Activated T-cell treated with anti-CD3 and anti-CD28 coated beads, Interleukin-2, amount 50 U/mL, for 4 hours (primary cell): Measurements from ENCODE around the gene DPYSL4. TPM values are rescaled to one million over a fixed set of nuclear protein-coding genes. Genes with fewer than 3 reads are reported as not detected.
A peak's percentile ranks its signal among the peaks of the same experiment; 100 is the strongest.

ENCODE experiments used
- ATAC-seq, 2 donors: fragments of 200-7000 bp; cut with Tn5 transposase; one replicate each; pipeline ENCODE4 v1.10.0; 2021
- DNase-seq: peaks from one replicate; pipeline ENCODE4 v3.0.0-alpha.2; 2020
- H3K27me3 Mint-ChIP-seq: one replicate; pipeline ENCODE4 v1.8.0; 2021; ENCODE audit warnings: low read depth, mixed read lengths
- H3K36me3 Mint-ChIP-seq: one replicate; pipeline ENCODE4 v1.8.0; 2022; ENCODE audit warnings: mixed read lengths; ENCODE audit not compliant: insufficient read depth
- H3K4me1 Mint-ChIP-seq: one replicate; pipeline ENCODE4 v1.8.0; 2021; ENCODE audit warnings: low read depth, mixed read lengths
- H3K4me3 Mint-ChIP-seq: one replicate; pipeline ENCODE4 v1.8.0; 2021; ENCODE audit warnings: mild to moderate bottlenecking, moderate library complexity, mixed read lengths
- H3K9me3 Mint-ChIP-seq: one replicate; pipeline ENCODE4 v1.8.0; 2021; ENCODE audit warnings: mixed read lengths
- total RNA-seq, 3 donors: library from RNA; stranded (reverse); gene quantifications; one replicate each; pipeline ENCODE4 v1.2.1, GENCODE V29; 2021

Gene DPYSL4
- total RNA-seq, 3 donors from 2014 or later: 1.6 to 6.3 (median 3.4) TPM

- H3K36me3 Mint-ChIP-seq: peaks cover 2% of the 10 kb centered on the region
- no peak for ATAC-seq
- no peaks in the 10 kb centered on the region for H3K9me3 Mint-ChIP-seq
- H3K27me3 Mint-ChIP-seq: no peaks in the 10 kb centered on the region
- H3K4me1 Mint-ChIP-seq: no peaks in the 10 kb centered on the region
- H3K4me3 Mint-ChIP-seq: no peak overlapping the region
- no peak for DNase-seq
Observed at GRCh38 chr10:132242103-132242840, 55.5 kb downstream of the DPYSL4 start.

- Mint-ChIP-seq H3K9me3 (no peaks in the 10 kb centered on the region), H3K27me3 (no peaks in the 10 kb centered on the region), H3K36me3 (peaks cover 2% of the 10 kb centered on the region), H3K4me3 (no peak overlapping the region), H3K4me1 (no peaks in the 10 kb centered on the region)
- no peak for DNase-seq
- no peak for ATAC-seq
Observed at GRCh38 chr10:132243141-132243540, 56.4 kb downstream of the DPYSL4 start.

GRCh38 chr10:132243626-132244025 lies 56.9 kb downstream of the DPYSL4 start:
- DNase-seq (no peak), ATAC-seq (no peak)
- H3K9me3 Mint-ChIP-seq: no peaks in the 10 kb centered on the region
- H3K27me3 Mint-ChIP-seq: no peaks in the 10 kb centered on the region
- H3K4me1 Mint-ChIP-seq: no peaks in the 10 kb centered on the region
- H3K4me3 Mint-ChIP-seq: no peak overlapping the region
- H3K36me3 Mint-ChIP-seq: peaks cover 2% of the 10 kb centered on the region

GRCh38 chr10:132245056-132245455 lies 58.3 kb downstream of the DPYSL4 start:
- ATAC-seq: no peak
- Mint-ChIP-seq H3K4me3 (no peak overlapping the region), H3K4me1 (no peaks in the 10 kb centered on the region), H3K9me3 (no peaks in the 10 kb centered on the region), H3K27me3 (no peaks in the 10 kb centered on the region), H3K36me3 (peaks cover 2% of the 10 kb centered on the region)
- no peak for DNase-seq

- Mint-ChIP-seq H3K36me3 (peaks cover 1% of the 10 kb centered on the region), H3K9me3 (no peaks in the 10 kb centered on the region), H3K4me1 (no peaks in the 10 kb centered on the region), H3K4me3 (no peak overlapping the region), H3K27me3 (no peaks in the 10 kb centered on the region)
- ATAC-seq (no peak), DNase-seq (no peak)
Observed at GRCh38 chr10:132246296-132246695, 59.5 kb downstream of the DPYSL4 start.

- Mint-ChIP-seq H3K27me3 (no peaks in the 10 kb centered on the region), H3K4me1 (no peaks in the 10 kb centered on the region), H3K4me3 (no peak overlapping the region), H3K36me3 (no peaks in the 10 kb centered on the region), H3K9me3 (no peaks in the 10 kb centered on the region)
- ATAC-seq (no peak), DNase-seq (no peak)
Observed at GRCh38 chr10:132247943-132248342, 61.2 kb downstream of the DPYSL4 start.

GRCh38 chr10:132248455-132249225 lies 61.9 kb downstream of the DPYSL4 start:
- Mint-ChIP-seq H3K36me3 (no peaks in the 10 kb centered on the region), H3K9me3 (no peaks in the 10 kb centered on the region), H3K4me3 (no peak overlapping the region), H3K4me1 (no peaks in the 10 kb centered on the region), H3K27me3 (no peaks in the 10 kb centered on the region)
- ATAC-seq: peak; percentile 56 to 75
- peak; percentile 31 for DNase-seq

GRCh38 chr10:132249226-132249724 lies 62.5 kb downstream of the DPYSL4 start:
- Mint-ChIP-seq H3K4me1 (no peaks in the 10 kb centered on the region), H3K4me3 (no peak overlapping the region), H3K27me3 (no peaks in the 10 kb centered on the region)

GRCh38 chr10:132249824-132250375 lies 63.2 kb downstream of the DPYSL4 start:
- H3K4me1 Mint-ChIP-seq: peaks cover under 1% of the 10 kb centered on the region
- ATAC-seq: no peak
- H3K9me3 Mint-ChIP-seq: no peaks in the 10 kb centered on the region
- no peaks in the 10 kb centered on the region for H3K27me3 Mint-ChIP-seq
- no peaks in the 10 kb centered on the region for H3K36me3 Mint-ChIP-seq
- H3K4me3 Mint-ChIP-seq: no peak overlapping the region
- no peak for DNase-seq

More at GRCh38 chr10:132249226-132249724, 62.5 kb downstream of the DPYSL4 start:
- Mint-ChIP-seq H3K36me3 (no peaks in the 10 kb centered on the region), H3K9me3 (no peaks in the 10 kb centered on the region)
- DNase-seq (no peak), ATAC-seq (no peak)

- Mint-ChIP-seq H3K4me3 (no peak overlapping the region), H3K9me3 (no peaks in the 10 kb centered on the region), H3K4me1 (peaks cover 2% of the 10 kb centered on the region), H3K27me3 (no peaks in the 10 kb centered on the region), H3K36me3 (no peaks in the 10 kb centered on the region)
- DNase-seq (no peak), ATAC-seq (no peak)
Observed at GRCh38 chr10:132250481-132251475, 64.0 kb downstream of the DPYSL4 start.

GRCh38 chr10:132251928-132252327 lies 65.2 kb downstream of the DPYSL4 start:
- H3K4me1 Mint-ChIP-seq: peaks cover 2% of the 10 kb centered on the region
- DNase-seq: no peak
- no peak overlapping the region for H3K4me3 Mint-ChIP-seq
- no peaks in the 10 kb centered on the region for H3K9me3 Mint-ChIP-seq
- no peaks in the 10 kb centered on the region for H3K36me3 Mint-ChIP-seq
- no peaks in the 10 kb centered on the region for H3K27me3 Mint-ChIP-seq
- no peak for ATAC-seq

GRCh38 chr10:132252412-132252811 lies 65.7 kb downstream of the DPYSL4 start:
- ATAC-seq: no peak

GRCh38 chr10:132253092-132253687 lies 66.4 kb downstream of the DPYSL4 start:
- Mint-ChIP-seq H3K4me3 (no peak overlapping the region), H3K27me3 (no peaks in the 10 kb centered on the region), H3K4me1 (peaks cover 2% of the 10 kb centered on the region), H3K9me3 (no peaks in the 10 kb centered on the region), H3K36me3 (no peaks in the 10 kb centered on the region)
- DNase-seq: no peak
- no peak for ATAC-seq

More at GRCh38 chr10:132252412-132252811, 65.7 kb downstream of the DPYSL4 start:
- H3K9me3 Mint-ChIP-seq: no peaks in the 10 kb centered on the region
- no peak for DNase-seq
- H3K27me3 Mint-ChIP-seq: no peaks in the 10 kb centered on the region
- no peak overlapping the region for H3K4me3 Mint-ChIP-seq
- peaks cover 2% of the 10 kb centered on the region for H3K4me1 Mint-ChIP-seq
- no peaks in the 10 kb centered on the region for H3K36me3 Mint-ChIP-seq
